IMR-90 (cell line): Measurements from ENCODE around the gene FLACC1. TPM values are rescaled to one million over a fixed set of nuclear protein-coding genes. Genes with fewer than 3 reads are reported as not detected.

ENCODE experiments used
- ATAC-seq: fragments of 200-7000 bp; cut with Tn5 transposase; 2 replicates; pipeline ENCODE4 v1.9.1; 2020; ENCODE audit warnings: low read depth, mild to moderate bottlenecking, moderate library complexity
- BruUV-seq: library from RNA; stranded (reverse); fragments of 400-500 nt; replicated peaks from 2 replicates; lab custom pipeline; 2021; lab: Mats Ljungman, UMichigan
- CTCF ChIA-PET: fragments of 300-600 bp; formaldehyde crosslinking; extraction: SDS; loops from one replicate; lab custom pipeline; 2021; ENCODE audit warnings: antibody characterized with exemption; lab: Yijun Ruan, JAX
- POLR2A ChIA-PET: fragments of 300-600 bp; sonication (Branson Sonifier 250); formaldehyde crosslinking; loops from one replicate; lab custom pipeline; 2022; ENCODE audit warnings: antibody characterized with exemption; ENCODE audit not compliant: unreplicated experiment; lab: Charles Lee
- DNase-seq: peaks from one replicate; pipeline ENCODE4 v3.0.0; 2013
- H2AFZ ChIP-seq: replicated peaks from 2 replicates; pipeline ENCODE3; 2013; ENCODE audit warnings: low read length, mild to moderate bottlenecking; ENCODE audit not compliant: poor library complexity
- H2AK5ac ChIP-seq: 2 replicates; pipeline ENCODE4 v1.6.1; 2013; ENCODE audit warnings: low read depth, low read length, inconsistent platforms
- H2AK9ac ChIP-seq: replicated peaks from 2 replicates; pipeline ENCODE3; 2013; ENCODE audit warnings: mild to moderate bottlenecking, low read depth, low read length, moderate library complexity; ENCODE audit not compliant: poor library complexity
- H2BK120ac ChIP-seq: 2 replicates; pipeline ENCODE4 v1.6.1; 2013; ENCODE audit warnings: low read depth, low read length, inconsistent platforms
- H2BK15ac ChIP-seq: 3 replicates; pipeline ENCODE4 v1.6.1; 2013; ENCODE audit warnings: low read depth, low read length, inconsistent platforms
- H2BK20ac ChIP-seq: 2 replicates; pipeline ENCODE4 v1.6.1; 2013; ENCODE audit warnings: low read depth, mild to moderate bottlenecking, inconsistent platforms, low read length, moderate library complexity
- H2BK5ac ChIP-seq: 2 replicates; pipeline ENCODE4 v1.6.1; 2013; ENCODE audit warnings: mild to moderate bottlenecking, low read depth, low read length, inconsistent platforms; ENCODE audit not compliant: poor library complexity, severe bottlenecking
- H3K14ac ChIP-seq: replicated peaks from 2 replicates; pipeline ENCODE4 v1.6.1; 2013; ENCODE audit warnings: low read depth, low read length, inconsistent platforms
- H3K18ac ChIP-seq: 2 replicates; pipeline ENCODE4 v1.6.1; 2013; ENCODE audit warnings: low read depth, low read length, control low read depth
- H3K23ac ChIP-seq: 2 replicates; pipeline ENCODE4 v1.6.1; 2013; ENCODE audit warnings: low read depth, low read length, inconsistent platforms
- H3K27ac ChIP-seq: 2 replicates; pipeline ENCODE4 v1.5.1; 2013; ENCODE audit warnings: mild to moderate bottlenecking, control low read depth, low read length; ENCODE audit not compliant: insufficient read depth
- H3K27me3 ChIP-seq: 2 replicates; pipeline ENCODE4 v1.6.1; 2013; ENCODE audit warnings: low read length; ENCODE audit not compliant: control insufficient read depth, insufficient read depth
- H3K36me3 ChIP-seq: 2 replicates; pipeline ENCODE4 v1.6.1; 2013; ENCODE audit warnings: low read length, mixed read lengths; ENCODE audit not compliant: control insufficient read depth, insufficient read depth
- H3K4ac ChIP-seq: 2 replicates; pipeline ENCODE4 v1.6.1; 2013; ENCODE audit warnings: low read depth, low read length, inconsistent platforms
- H3K4me1 ChIP-seq: 2 replicates; pipeline ENCODE4 v1.6.1; 2013; ENCODE audit warnings: low read length, mixed read lengths; ENCODE audit not compliant: control insufficient read depth, insufficient read depth
- H3K4me2 ChIP-seq: 2 replicates; pipeline ENCODE4 v1.6.1; 2013; ENCODE audit warnings: low read depth, mild to moderate bottlenecking, control low read depth, low read length, moderate library complexity
- H3K4me3 ChIP-seq: 2 replicates; pipeline ENCODE4 v1.5.1; 2013; ENCODE audit warnings: low read depth, mild to moderate bottlenecking, control low read depth, low read length, moderate library complexity; ENCODE audit not compliant: insufficient read depth
- H3K56ac ChIP-seq: 2 replicates; pipeline ENCODE4 v1.6.1; 2013; ENCODE audit warnings: low read length, inconsistent platforms; ENCODE audit not compliant: insufficient read depth; ENCODE audit errors: extremely low read depth
- H3K79me1 ChIP-seq, 2 experiments: 2 replicates each; pipeline ENCODE4 v1.6.1; 2013; ENCODE audit warnings: low read length in 2 of 2, inconsistent platforms in 1 of 2, low read depth in 1 of 2
- H3K9ac ChIP-seq: 2 replicates; pipeline ENCODE4 v1.6.1; 2013; ENCODE audit warnings: low read depth, low read length, control low read depth
- H3K9me1 ChIP-seq: 2 replicates; pipeline ENCODE4 v1.6.1; 2013; ENCODE audit warnings: low read length, inconsistent platforms; ENCODE audit not compliant: insufficient read depth
- H3K9me3 ChIP-seq: 2 replicates; pipeline ENCODE4 v1.6.1; 2013; ENCODE audit warnings: low read length; ENCODE audit not compliant: control insufficient read depth, insufficient read depth
- H4K20me1 ChIP-seq: 2 replicates; pipeline ENCODE4 v1.6.1; 2013; ENCODE audit warnings: low read length, inconsistent platforms; ENCODE audit not compliant: insufficient read depth
- H4K5ac ChIP-seq: 2 replicates; pipeline ENCODE4 v1.6.1; 2013; ENCODE audit warnings: mild to moderate bottlenecking, low read depth, low read length, control low read depth
- H4K8ac ChIP-seq, 2 experiments: 2 replicates each; pipeline ENCODE4 v1.6.1; 2013; ENCODE audit warnings: low read depth in 2 of 2, low read length in 2 of 2, control low read depth in 1 of 2, inconsistent platforms in 1 of 2
- H4K91ac ChIP-seq: 2 replicates; pipeline ENCODE4 v1.6.1; 2013; ENCODE audit warnings: low read depth, low read length, inconsistent platforms; ENCODE audit not compliant: insufficient read depth
- BHLHE40 ChIP-seq: fragments of 150-350 bp; IDR thresholded peaks from 2 replicates; pipeline ENCODE4 v1.6.1; 2016; ENCODE audit warnings: mild to moderate bottlenecking, low read depth, low read length
- CEBPB ChIP-seq: IDR thresholded peaks from 2 replicates; pipeline ENCODE4 v1.6.1; 2012; ENCODE audit warnings: low read depth, low read length, improper control_type of control experiment
- CHD1 ChIP-seq: IDR thresholded peaks from 2 replicates; pipeline ENCODE4 v1.6.1; 2012; ENCODE audit warnings: low read depth, low read length, improper control_type of control experiment
- ELK1 ChIP-seq: fragments of 150-350 bp; IDR thresholded peaks from 2 replicates; pipeline ENCODE4 v1.6.1; 2016; ENCODE audit warnings: low read depth, mild to moderate bottlenecking, low read length, moderate library complexity, borderline replicate concordance
- FOS ChIP-seq: fragments of 150-350 bp; IDR thresholded peaks from 2 replicates; pipeline ENCODE4 v1.6.1; 2016; ENCODE audit warnings: low read depth, low read length
- MAFK ChIP-seq: IDR thresholded peaks from 2 replicates; pipeline ENCODE4 v1.6.1; 2012; ENCODE audit warnings: low read depth, low read length, improper control_type of control experiment
- MAZ ChIP-seq: IDR thresholded peaks from 2 replicates; pipeline ENCODE4 v1.6.1; 2012; ENCODE audit warnings: low read depth, mild to moderate bottlenecking, low read length, improper control_type of control experiment, moderate library complexity, borderline replicate concordance
- MXI1 ChIP-seq: IDR thresholded peaks from 2 replicates; pipeline ENCODE4 v1.6.1; 2012; ENCODE audit warnings: low read depth, mild to moderate bottlenecking, low read length, moderate library complexity, borderline replicate concordance
- NFE2L2 ChIP-seq: fragments of 150-350 bp; IDR thresholded peaks from 2 replicates; pipeline ENCODE4 v1.6.1; 2016; ENCODE audit warnings: low read depth, mild to moderate bottlenecking, low read length
- POLR2A ChIP-seq: IDR thresholded peaks from 2 replicates; pipeline ENCODE4 v1.6.1; 2012; ENCODE audit warnings: mild to moderate bottlenecking, low read depth, low read length
- RAD21 ChIP-seq: IDR thresholded peaks from 2 replicates; pipeline ENCODE4 v1.6.1; 2012; ENCODE audit warnings: low read length, improper control_type of control experiment
- RCOR1 ChIP-seq: IDR thresholded peaks from 2 replicates; pipeline ENCODE4 v1.6.1; 2012; ENCODE audit warnings: mild to moderate bottlenecking, low read length, improper control_type of control experiment; ENCODE audit not compliant: insufficient replicate concordance
- RFX5 ChIP-seq: IDR thresholded peaks from 2 replicates; pipeline ENCODE4 v1.8.0; 2012; ENCODE audit warnings: low read depth, mild to moderate bottlenecking, low read length, moderate library complexity
- SMC3 ChIP-seq: fragments of 150-350 bp; IDR thresholded peaks from 2 replicates; pipeline ENCODE4 v1.6.1; 2016; ENCODE audit warnings: low read depth, mild to moderate bottlenecking, antibody characterized with exemption, low read length, moderate library complexity
- WGBS, 2 experiments: methylation state at CpG; one replicate each; pipeline versions ENCODE4 v1.1.5 to v1.1.7; 2013; ENCODE audit warnings: missing lambda C conversion rate in 2 of 2; ENCODE audit not compliant: insufficient read length in 1 of 2; ENCODE audit errors: extremely low coverage in 2 of 2; 5-methylcytosine and 5-hydroxymethylcytosine counted together
- dilution Hi-C: fragments of 300-500 bp; cut with HindIII; formaldehyde crosslinking; loops from one replicate; pipeline ENCODE4 v1.14.3; 2018; ENCODE audit warnings: low sequenced_read_pairs; ENCODE audit not compliant: unreplicated experiment
- in situ Hi-C: fragments of 300-500 bp; cut with MboI; formaldehyde crosslinking; loops from 3 replicates; pipeline ENCODE4 v1.14.3; 2019; ENCODE audit warnings: low sequenced_read_pairs, inconsistent platforms, mixed read lengths
- intact Hi-C: fragments of 100-400 bp; cut with micrococcal nuclease; formaldehyde crosslinking; loops from 2 replicates; pipeline ENCODE4 v1.10.0; 2022
- polyA plus RNA-seq, 3 experiments: library from polyadenylated mRNA; depleted of rRNA; stranded (reverse); fragments of >200 nt; gene quantifications; 2 replicates each; pipeline ENCODE4 v1.2.3, GENCODE V29; 2012; ENCODE audit warnings: low replicate concordance in 1 of 3
- total RNA-seq: library from RNA; depleted of rRNA; stranded (reverse); fragments of >200 nt; gene quantifications from 2 replicates; pipeline ENCODE4 v1.2.3, GENCODE V29; 2012
- TF ChIP-seq, protein P1 (sequence below): fragments of 150-350 bp; IDR thresholded peaks from 2 replicates; pipeline ENCODE4 v1.6.1; 2017; ENCODE audit warnings: mild to moderate bottlenecking, antibody characterized with exemption, low read length, low read depth
- TF ChIP-seq, protein P2 (sequence below): conservative IDR thresholded peaks from 2 replicates; pipeline ENCODE4 v1.5.1; 2012; ENCODE audit warnings: mild to moderate bottlenecking, low read depth, low read length, improper control_type of control experiment

FLACC1 gene
- total and polyA plus RNA-seq, 2 of the 4 experiments (the other 2 are of a cell fraction) = 0.32 to 0.54 TPM

DNA sequence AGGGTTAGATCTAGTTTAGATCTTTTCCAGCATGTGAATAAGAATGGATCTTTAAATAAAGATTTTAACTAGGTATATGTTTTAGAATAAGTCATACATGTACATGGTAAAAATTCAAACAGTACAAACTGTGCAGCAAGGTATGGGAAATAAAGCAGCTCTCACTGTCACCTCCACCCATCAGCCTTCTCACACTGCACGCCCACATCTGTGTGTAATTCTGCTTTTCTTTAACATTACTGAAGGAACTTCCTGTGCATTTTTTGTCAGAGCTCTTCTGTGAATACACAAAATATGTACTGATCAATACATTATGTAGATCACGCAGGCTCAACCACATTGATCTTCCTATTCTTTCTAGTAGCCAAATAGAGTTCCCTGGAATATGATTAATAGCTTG, 93.4 kb downstream of the FLACC1 start:
- no peak overlapping the region for H4K91ac ChIP-seq
- intact Hi-C loops = no loop called here
- dilution Hi-C loops = no loop called here
- ATAC-seq (no peak), DNase-seq (no peak)
- no peak overlapping the region for H3K14ac ChIP-seq
- no peak overlapping the region for H2BK120ac ChIP-seq
- H4K5ac ChIP-seq = no peak overlapping the region
- ChIA-PET POLR2A (no interaction called here), CTCF (interaction anchor here (0.6 kb wide), 1 partner anchor 797 kb away, joined by 3 read pairs; no protein-coding TSS in a partner anchor)
- H2AK9ac ChIP-seq = no peak overlapping the region
- no peak overlapping the region for H3K23ac ChIP-seq
- H2AFZ ChIP-seq = no peak overlapping the region
- no peak overlapping the region for H3K9ac ChIP-seq
- H2BK15ac ChIP-seq = no peak overlapping the region
- H3K56ac ChIP-seq = no peak overlapping the region
- H3K4me3 ChIP-seq = no peak overlapping the region
- H3K27ac ChIP-seq = no peak overlapping the region
- H3K27me3 ChIP-seq = no peaks in the 10 kb centered on the region
- H3K9me1 ChIP-seq = peaks cover 13% of the 10 kb centered on the region; the same call in 1 of the 2 replicates
- H3K4ac ChIP-seq = no peak overlapping the region
- H3K18ac ChIP-seq = no peak overlapping the region
- no peak overlapping the region for H2BK20ac ChIP-seq
- peaks cover 38 to 45% of the 10 kb centered on the region in 2 experiments for H3K79me1 ChIP-seq
- TF ChIP-seq NFE2L2 (no peak), RFX5 (no peak), POLR2A (no peak), RCOR1 (no peak), RAD21 (no peak), CHD1 (no peak), BHLHE40 (no peak), MXI1 (no peak), MAZ (no peak), CEBPB (no peak), ELK1 (no peak), MAFK (no peak), FOS (no peak), SMC3 (no peak)
- TF ChIP-seq, protein P1, sequence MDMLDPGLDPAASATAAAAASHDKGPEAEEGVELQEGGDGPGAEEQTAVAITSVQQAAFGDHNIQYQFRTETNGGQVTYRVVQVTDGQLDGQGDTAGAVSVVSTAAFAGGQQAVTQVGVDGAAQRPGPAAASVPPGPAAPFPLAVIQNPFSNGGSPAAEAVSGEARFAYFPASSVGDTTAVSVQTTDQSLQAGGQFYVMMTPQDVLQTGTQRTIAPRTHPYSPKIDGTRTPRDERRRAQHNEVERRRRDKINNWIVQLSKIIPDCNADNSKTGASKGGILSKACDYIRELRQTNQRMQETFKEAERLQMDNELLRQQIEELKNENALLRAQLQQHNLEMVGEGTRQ = no peak
- TF ChIP-seq, protein P2, sequence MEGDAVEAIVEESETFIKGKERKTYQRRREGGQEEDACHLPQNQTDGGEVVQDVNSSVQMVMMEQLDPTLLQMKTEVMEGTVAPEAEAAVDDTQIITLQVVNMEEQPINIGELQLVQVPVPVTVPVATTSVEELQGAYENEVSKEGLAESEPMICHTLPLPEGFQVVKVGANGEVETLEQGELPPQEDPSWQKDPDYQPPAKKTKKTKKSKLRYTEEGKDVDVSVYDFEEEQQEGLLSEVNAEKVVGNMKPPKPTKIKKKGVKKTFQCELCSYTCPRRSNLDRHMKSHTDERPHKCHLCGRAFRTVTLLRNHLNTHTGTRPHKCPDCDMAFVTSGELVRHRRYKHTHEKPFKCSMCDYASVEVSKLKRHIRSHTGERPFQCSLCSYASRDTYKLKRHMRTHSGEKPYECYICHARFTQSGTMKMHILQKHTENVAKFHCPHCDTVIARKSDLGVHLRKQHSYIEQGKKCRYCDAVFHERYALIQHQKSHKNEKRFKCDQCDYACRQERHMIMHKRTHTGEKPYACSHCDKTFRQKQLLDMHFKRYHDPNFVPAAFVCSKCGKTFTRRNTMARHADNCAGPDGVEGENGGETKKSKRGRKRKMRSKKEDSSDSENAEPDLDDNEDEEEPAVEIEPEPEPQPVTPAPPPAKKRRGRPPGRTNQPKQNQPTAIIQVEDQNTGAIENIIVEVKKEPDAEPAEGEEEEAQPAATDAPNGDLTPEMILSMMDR = no peak
- H3K36me3 ChIP-seq = peaks cover 17% of the 10 kb centered on the region
- BruUV-seq = no TSS peak
- no peaks in the 10 kb centered on the region for H3K9me3 ChIP-seq
- WGBS, 2 experiments = no CpG with 5 or more reads among the region's 2 CpGs
- H2AK5ac ChIP-seq = no peak overlapping the region
- in situ Hi-C loops = no loop called here
- H4K20me1 ChIP-seq = no peaks in the 10 kb centered on the region
- H3K4me1 ChIP-seq = peaks cover 5% of the 10 kb centered on the region
- H4K8ac ChIP-seq = no peak overlapping the region
- no peak overlapping the region for H2BK5ac ChIP-seq
- H3K4me2 ChIP-seq = no peak overlapping the region
